22Rv1 (cell line): ENCODE data around the gene ACVR2A.

Experiments
- ZFX ChIP-seq: fragments of 450-650 bp; IDR thresholded peaks from 2 replicates; pipeline ENCODE4 v1.6.1; 2017; ENCODE audit warnings: antibody characterized with exemption, borderline replicate concordance
- TF ChIP-seq, protein P1 (sequence below): fragments of 450-650 bp; IDR thresholded peaks from 2 replicates; pipeline ENCODE4 v1.5.1; 2017; ENCODE audit warnings: mild to moderate bottlenecking

DNA sequence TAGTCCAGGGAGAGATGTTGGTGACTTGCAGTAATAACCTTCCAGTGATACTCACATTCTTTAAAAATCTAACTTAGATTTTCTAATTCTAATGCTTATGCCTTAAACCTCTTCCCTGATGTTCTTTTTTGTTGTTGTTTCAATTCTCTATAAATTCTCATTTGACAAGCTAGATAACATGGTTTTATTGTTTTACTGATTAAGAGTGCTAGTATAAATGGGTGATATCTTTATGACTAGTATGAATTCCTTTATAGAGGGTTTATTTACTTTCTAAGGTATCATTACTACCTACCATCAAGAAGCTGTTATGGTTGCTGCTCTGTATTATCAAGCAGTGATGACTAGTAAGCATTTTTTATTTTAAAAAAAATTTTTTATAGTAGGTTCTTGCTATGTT is 35.0 kb downstream of the ACVR2A start:
- TF ChIP-seq, protein P1, sequence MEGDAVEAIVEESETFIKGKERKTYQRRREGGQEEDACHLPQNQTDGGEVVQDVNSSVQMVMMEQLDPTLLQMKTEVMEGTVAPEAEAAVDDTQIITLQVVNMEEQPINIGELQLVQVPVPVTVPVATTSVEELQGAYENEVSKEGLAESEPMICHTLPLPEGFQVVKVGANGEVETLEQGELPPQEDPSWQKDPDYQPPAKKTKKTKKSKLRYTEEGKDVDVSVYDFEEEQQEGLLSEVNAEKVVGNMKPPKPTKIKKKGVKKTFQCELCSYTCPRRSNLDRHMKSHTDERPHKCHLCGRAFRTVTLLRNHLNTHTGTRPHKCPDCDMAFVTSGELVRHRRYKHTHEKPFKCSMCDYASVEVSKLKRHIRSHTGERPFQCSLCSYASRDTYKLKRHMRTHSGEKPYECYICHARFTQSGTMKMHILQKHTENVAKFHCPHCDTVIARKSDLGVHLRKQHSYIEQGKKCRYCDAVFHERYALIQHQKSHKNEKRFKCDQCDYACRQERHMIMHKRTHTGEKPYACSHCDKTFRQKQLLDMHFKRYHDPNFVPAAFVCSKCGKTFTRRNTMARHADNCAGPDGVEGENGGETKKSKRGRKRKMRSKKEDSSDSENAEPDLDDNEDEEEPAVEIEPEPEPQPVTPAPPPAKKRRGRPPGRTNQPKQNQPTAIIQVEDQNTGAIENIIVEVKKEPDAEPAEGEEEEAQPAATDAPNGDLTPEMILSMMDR, result no peak
- no peak for TF ChIP-seq ZFX
